Measurements from ENCODE around the gene NPHS1.

The NPHS1 gene

Small RNA genes within 50 kb of the gene (small RNA-seq; reads per million reads assigned to genes)
- 0 to 0.04 reads per million in 2 experiments for gene RN7SL402P

Measured in SK-N-DZ (cell line).